Right atrium auricular region (tissue), 2 donors: ENCODE data around the gene ARHGAP44. TPM values are rescaled to one million over a fixed set of nuclear protein-coding genes. Genes with fewer than 3 reads are reported as not detected.

Experiments used
- DNase-seq: peaks from one replicate; pipeline ENCODE4 v3.0.0-alpha.2; 2019; ENCODE audit warnings: low spot score
- H3K27ac ChIP-seq, 2 donors: fragments of 200-600 bp; sonication (generic); 1 replicate in 1 of 2; 2 replicates in 1 of 2; pipeline ENCODE4 v1.5.1; 2016 to 2019
- H3K27me3 ChIP-seq, 2 donors: fragments of 200-600 bp; sonication (generic); one replicate each; pipeline versions ENCODE4 v1.5.1 to v1.6.0; 2017 to 2019
- H3K36me3 ChIP-seq: fragments of 200-600 bp; sonication (generic); one replicate; pipeline ENCODE4 v1.5.1; 2016
- H3K4me1 ChIP-seq, 2 donors: fragments of 200-600 bp; sonication (generic); one replicate each; pipeline versions ENCODE4 v1.5.1 to v1.6.0; 2017 to 2019
- H3K4me3 ChIP-seq, 2 donors: fragments of 200-600 bp; sonication (generic); 1 replicate in 1 of 2; 2 replicates in 1 of 2; pipeline ENCODE4 v1.5.1; 2017 to 2019; ENCODE audit warnings: mild to moderate bottlenecking in 1 of 2, moderate library complexity in 1 of 2
- H3K9me3 ChIP-seq, 2 donors: fragments of 200-600 bp; sonication (generic); one replicate each; pipeline ENCODE4 v1.5.1; 2019
- total RNA-seq, 2 donors: library from RNA; depleted of rRNA; stranded (reverse); fragments of >200 nt; gene quantifications; one replicate each; pipeline ENCODE4 v1.1.0, GENCODE V29; 2016
- TF ChIP-seq, protein P1 (sequence below), 2 donors: fragments of 200-600 bp; sonication (generic); IDR thresholded peaks; one replicate each; pipeline ENCODE4 v1.5.1; 2019; ENCODE audit warnings: antibody characterized with exemption in 2 of 2

Gene ARHGAP44
- total RNA-seq, 2 donors from 2014 or later, result 7.8 to 12.2 TPM

DNA sequence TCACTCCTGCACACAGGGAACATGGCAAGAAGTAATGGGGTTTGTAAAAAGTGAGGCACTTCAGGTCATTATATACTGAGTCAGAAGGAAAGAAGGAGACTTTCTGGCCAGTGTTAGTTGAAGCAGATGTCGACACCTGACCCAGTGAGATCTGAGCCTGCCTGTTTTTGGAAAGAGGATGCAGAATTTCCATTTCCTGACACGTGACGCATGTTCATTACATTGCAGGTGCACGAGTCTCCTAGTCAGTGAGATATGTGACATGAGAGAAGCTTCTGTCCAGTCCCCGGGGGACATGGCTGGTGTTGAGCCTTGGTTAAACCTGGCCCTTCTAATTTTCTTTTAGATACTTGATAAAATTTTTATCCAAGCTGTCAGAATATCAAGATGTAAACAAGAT, 166.2 kb downstream of the ARHGAP44 start:
- H3K9me3 ChIP-seq, result peaks cover 0 to 9% of the 10 kb centered on the region in 2 donors
- H3K4me3 ChIP-seq, result no peak overlapping the region
- DNase-seq, result no peak
- H3K27me3 ChIP-seq, result no peaks in the 10 kb centered on the region
- H3K4me1 ChIP-seq, result no peaks in the 10 kb centered on the region
- no peak overlapping the region for H3K27ac ChIP-seq
- H3K36me3 ChIP-seq, result peaks cover 25% of the 10 kb centered on the region
- TF ChIP-seq, protein P1, sequence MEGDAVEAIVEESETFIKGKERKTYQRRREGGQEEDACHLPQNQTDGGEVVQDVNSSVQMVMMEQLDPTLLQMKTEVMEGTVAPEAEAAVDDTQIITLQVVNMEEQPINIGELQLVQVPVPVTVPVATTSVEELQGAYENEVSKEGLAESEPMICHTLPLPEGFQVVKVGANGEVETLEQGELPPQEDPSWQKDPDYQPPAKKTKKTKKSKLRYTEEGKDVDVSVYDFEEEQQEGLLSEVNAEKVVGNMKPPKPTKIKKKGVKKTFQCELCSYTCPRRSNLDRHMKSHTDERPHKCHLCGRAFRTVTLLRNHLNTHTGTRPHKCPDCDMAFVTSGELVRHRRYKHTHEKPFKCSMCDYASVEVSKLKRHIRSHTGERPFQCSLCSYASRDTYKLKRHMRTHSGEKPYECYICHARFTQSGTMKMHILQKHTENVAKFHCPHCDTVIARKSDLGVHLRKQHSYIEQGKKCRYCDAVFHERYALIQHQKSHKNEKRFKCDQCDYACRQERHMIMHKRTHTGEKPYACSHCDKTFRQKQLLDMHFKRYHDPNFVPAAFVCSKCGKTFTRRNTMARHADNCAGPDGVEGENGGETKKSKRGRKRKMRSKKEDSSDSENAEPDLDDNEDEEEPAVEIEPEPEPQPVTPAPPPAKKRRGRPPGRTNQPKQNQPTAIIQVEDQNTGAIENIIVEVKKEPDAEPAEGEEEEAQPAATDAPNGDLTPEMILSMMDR (IDR thresholded peaks at IDR 0.05), result no peak

DNA sequence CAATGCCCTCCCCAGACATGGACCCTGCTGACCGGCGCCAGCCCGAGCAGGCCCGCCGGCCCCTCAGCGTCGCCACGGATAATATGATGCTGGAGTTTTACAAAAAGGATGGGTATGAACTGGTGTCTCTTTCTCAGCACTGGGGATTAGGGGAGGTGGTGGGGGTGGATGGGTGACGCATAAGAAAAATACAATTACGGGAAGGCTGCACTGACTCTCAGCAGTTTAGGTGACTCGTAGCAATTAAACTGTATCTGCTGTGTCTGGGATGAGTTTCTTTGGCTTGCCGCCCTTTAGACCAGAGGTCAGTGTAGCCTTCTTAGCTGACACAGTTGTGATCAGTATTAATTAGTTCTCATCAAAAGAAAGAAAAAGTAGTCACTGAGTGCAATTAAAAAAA, 169.5 kb downstream of the ARHGAP44 start:
- TF ChIP-seq, protein P1 (IDR thresholded peaks at IDR 0.05), result no peak
- no peak overlapping the region for H3K4me3 ChIP-seq
- no peak overlapping the region for H3K27ac ChIP-seq
- peaks cover 0 to 9% of the 10 kb centered on the region in 2 donors for H3K9me3 ChIP-seq
- H3K4me1 ChIP-seq, result no peaks in the 10 kb centered on the region
- H3K27me3 ChIP-seq, result no peaks in the 10 kb centered on the region
- H3K36me3 ChIP-seq, result peaks cover 25% of the 10 kb centered on the region
- no peak for DNase-seq

DNA sequence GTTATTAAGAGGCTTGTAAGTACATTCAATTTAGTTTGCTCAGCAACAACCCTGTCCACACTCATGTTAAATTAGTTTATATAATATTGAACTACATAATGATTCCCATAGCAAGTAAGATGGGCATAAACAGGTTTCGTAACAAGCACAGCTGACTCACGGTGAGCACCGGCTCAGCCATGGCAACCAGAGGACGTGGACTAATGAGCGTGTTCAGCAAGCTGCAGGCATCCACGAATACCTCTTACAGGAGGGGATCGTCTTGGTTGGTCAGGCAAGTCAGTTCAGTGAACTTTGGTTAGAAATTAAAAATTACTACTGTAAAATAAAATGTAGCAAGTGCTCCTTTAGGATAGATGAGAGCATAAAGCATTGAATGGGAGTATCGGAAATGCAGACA, 170.1 kb downstream of the ARHGAP44 start:
- Histone ChIP-seq H3K27me3 (no peaks in the 10 kb centered on the region), H3K36me3 (peaks cover 25% of the 10 kb centered on the region), H3K27ac (no peak overlapping the region), H3K9me3 (peaks cover 0 to 9% of the 10 kb centered on the region in 2 donors), H3K4me1 (no peaks in the 10 kb centered on the region), H3K4me3 (no peak overlapping the region)
- DNase-seq, result no peak
- TF ChIP-seq, protein P1 (IDR thresholded peaks at IDR 0.05), result no peak

DNA sequence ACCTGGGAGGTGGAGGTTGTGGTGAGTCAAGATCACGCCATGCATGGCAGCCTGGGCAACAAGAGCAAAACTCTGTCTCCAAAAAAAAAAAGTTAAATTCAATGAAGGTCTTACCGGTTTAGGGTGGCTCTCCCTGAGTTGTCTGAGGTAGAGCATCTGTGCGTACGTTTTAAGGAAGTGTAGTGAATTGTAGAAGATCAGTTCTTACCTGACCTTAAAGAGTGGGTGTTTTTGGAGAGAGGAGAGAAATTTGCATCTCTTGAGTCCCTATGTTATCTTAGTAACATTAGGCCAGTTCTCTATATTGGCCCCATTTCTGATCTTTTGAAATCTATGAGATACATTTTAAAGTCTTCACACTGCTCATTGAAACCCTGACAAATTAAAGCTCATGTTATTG, 172.4 kb downstream of the ARHGAP44 start:
- no peak overlapping the region for H3K27ac ChIP-seq
- no peaks in the 10 kb centered on the region for H3K27me3 ChIP-seq
- peaks cover 18% of the 10 kb centered on the region for H3K36me3 ChIP-seq
- TF ChIP-seq, protein P1 (IDR thresholded peaks at IDR 0.05), result no peak
- H3K9me3 ChIP-seq, result peaks cover 0 to 9% of the 10 kb centered on the region in 2 donors
- no peaks in the 10 kb centered on the region for H3K4me1 ChIP-seq
- DNase-seq, result no peak
- H3K4me3 ChIP-seq, result no peak overlapping the region

DNA sequence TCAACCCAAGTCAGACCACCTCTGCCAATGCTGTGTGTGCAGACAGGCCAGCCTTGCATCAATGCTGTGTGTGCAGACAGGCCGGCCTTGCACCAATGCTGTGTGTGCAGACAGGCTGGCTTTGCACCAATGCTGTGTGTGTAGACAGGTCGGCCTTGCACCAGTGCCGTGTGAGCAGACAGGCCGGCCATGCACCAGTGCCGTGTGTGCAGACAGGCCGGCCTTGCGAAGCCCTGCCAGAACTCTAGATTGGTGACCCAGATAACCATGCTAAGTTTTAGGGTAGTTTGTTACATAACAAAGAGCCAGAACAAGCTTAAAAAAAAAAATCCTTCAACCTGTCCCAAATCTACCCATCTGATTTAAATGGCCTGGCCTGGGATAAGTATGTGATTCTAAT, 174.2 kb downstream of the ARHGAP44 start:
- no peaks in the 10 kb centered on the region for H3K27me3 ChIP-seq
- no peaks in the 10 kb centered on the region for H3K4me1 ChIP-seq
- no peak overlapping the region for H3K27ac ChIP-seq
- no peak overlapping the region for H3K4me3 ChIP-seq
- peaks cover 7% of the 10 kb centered on the region for H3K36me3 ChIP-seq
- TF ChIP-seq, protein P1 (IDR thresholded peaks at IDR 0.05), result no peak
- no peak for DNase-seq
- H3K9me3 ChIP-seq, result no peaks in the 10 kb centered on the region

DNA sequence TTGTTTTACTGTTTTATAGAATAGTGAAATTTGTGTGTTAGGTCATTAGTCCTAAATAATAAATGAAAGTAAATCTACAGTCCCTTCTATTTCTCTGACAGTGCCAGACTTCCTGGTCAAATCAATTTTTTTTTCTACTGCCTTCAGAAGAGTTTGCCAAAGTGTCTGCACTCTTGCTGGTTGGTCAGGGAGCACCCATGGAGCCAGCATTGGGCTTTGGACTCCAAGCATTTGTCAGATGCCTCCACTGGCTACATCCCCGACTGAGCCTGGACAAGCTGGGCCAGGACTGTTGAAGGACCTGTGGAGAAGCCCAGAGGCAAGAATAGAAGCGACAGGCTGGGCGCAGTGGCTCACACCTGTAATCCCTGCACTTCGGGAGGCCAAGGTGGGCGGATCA, 174.9 kb downstream of the ARHGAP44 start:
- Histone ChIP-seq H3K27ac (no peak overlapping the region), H3K36me3 (peaks cover 3% of the 10 kb centered on the region), H3K4me1 (no peaks in the 10 kb centered on the region), H3K4me3 (no peak overlapping the region), H3K27me3 (no peaks in the 10 kb centered on the region), H3K9me3 (no peaks in the 10 kb centered on the region)
- TF ChIP-seq, protein P1 (IDR thresholded peaks at IDR 0.05), result no peak
- no peak for DNase-seq
